ENCODE data around the gene TPRA1. TPM values are rescaled to one million over a fixed set of nuclear protein-coding genes. Genes with fewer than 3 reads are reported as not detected.

Gene TPRA1
- total and polyA plus RNA-seq, 2 of the 4 experiments (the other 2 are of a cell fraction), result 17.9 to 40.1 TPM

- Histone ChIP-seq H2AFZ (replicated peaks; ENCODE audit: low read length, poor library complexity) (no peak overlapping the region), H3K4me3 (ENCODE audit: insufficient read depth, low read depth, low read length) (no peak overlapping the region), H3K79me1 (ENCODE audit: low read depth in 1 of 2, low read length in 2 of 2) (peaks cover 35 to 57% of the 10 kb centered on the region in 2 experiments), H3K23ac (ENCODE audit: low read depth, low read length) (no peak overlapping the region), H3K18ac (ENCODE audit: low read depth, low read length) (no peak overlapping the region), H3K56ac (ENCODE audit: extremely low read depth, insufficient read depth, low read length) (no peak overlapping the region), H4K91ac (ENCODE audit: insufficient read depth, low read depth, low read length) (no peak overlapping the region), H2BK5ac (ENCODE audit: low read depth, low read length, poor library complexity, severe bottlenecking) (no peak overlapping the region), H4K20me1 (ENCODE audit: insufficient read depth, low read length) (peaks cover 71% of the 10 kb centered on the region), H3K4ac (ENCODE audit: low read depth, low read length) (no peak overlapping the region), H2BK15ac (ENCODE audit: low read depth, low read length) (no peak overlapping the region), H3K36me3 (ENCODE audit: control insufficient read depth, insufficient read depth, low read length) (peaks cover 47% of the 10 kb centered on the region), H3K9me3 (ENCODE audit: control insufficient read depth, insufficient read depth, low read length) (no peaks in the 10 kb centered on the region), H3K4me2 (ENCODE audit: low read depth, low read length) (no peak overlapping the region), H3K9ac (ENCODE audit: low read depth, low read length) (no peak overlapping the region), H2BK20ac (ENCODE audit: low read depth, low read length) (no peak overlapping the region), H2AK9ac (replicated peaks; ENCODE audit: low read depth, low read length, poor library complexity) (no peak overlapping the region), H3K9me1 (ENCODE audit: insufficient read depth, low read length) (peaks cover 11% of the 10 kb centered on the region; the same call in 1 of the 2 replicates), H3K14ac (replicated peaks; ENCODE audit: low read depth, low read length) (no peak overlapping the region), H2BK120ac (ENCODE audit: low read depth, low read length) (no peak overlapping the region), H3K4me1 (ENCODE audit: control insufficient read depth, insufficient read depth, low read length) (peaks cover 3% of the 10 kb centered on the region; the same call in 1 of the 2 replicates), H3K27me3 (ENCODE audit: control insufficient read depth, insufficient read depth, low read length) (no peaks in the 10 kb centered on the region), H4K8ac (ENCODE audit: low read depth in 2 of 2, low read length in 2 of 2) (no peak overlapping the region), H2AK5ac (ENCODE audit: low read depth, low read length) (no peak overlapping the region), H4K5ac (ENCODE audit: low read depth, low read length) (no peak overlapping the region), H3K27ac (ENCODE audit: insufficient read depth, low read length) (no peak overlapping the region)
- in situ Hi-C loops (cut with MboI; ENCODE audit: low sequenced_read_pairs) (no loop called here), intact Hi-C loops (cut with micrococcal nuclease) (loop anchor here (10.0 kb wide), 1 partner anchor 257 kb away; no protein-coding TSS in a partner anchor), dilution Hi-C loops (cut with HindIII; ENCODE audit: low sequenced_read_pairs, unreplicated experiment) (no loop called here)
- DNase-seq (no peak), ATAC-seq (ENCODE audit: low read depth) (no peak)
- TF ChIP-seq RAD21 (IDR thresholded peaks at IDR 0.05; ENCODE audit: low read length), result no peak
- TF ChIP-seq CTCF (conservative IDR thresholded peaks at IDR 0.05; ENCODE audit: low read depth, low read length), result no peak
- no peak for TF ChIP-seq USF2 (IDR thresholded peaks at IDR 0.05; ENCODE audit: low read depth, low read length)
- no peak for TF ChIP-seq ELK1 (IDR thresholded peaks at IDR 0.05; ENCODE audit: borderline replicate concordance, low read depth, low read length)
- no peak for TF ChIP-seq FOS (IDR thresholded peaks at IDR 0.05; ENCODE audit: low read depth, low read length)
- TF ChIP-seq CHD1 (IDR thresholded peaks at IDR 0.05; ENCODE audit: low read depth, low read length), result no peak
- no peak for TF ChIP-seq NFE2L2 (IDR thresholded peaks at IDR 0.05; ENCODE audit: low read depth, low read length)
- TF ChIP-seq POLR2A (IDR thresholded peaks at IDR 0.05; ENCODE audit: low read depth, low read length), result no peak
- TF ChIP-seq RCOR1 (IDR thresholded peaks at IDR 0.05; ENCODE audit: insufficient replicate concordance, low read length), result no peak
- TF ChIP-seq BHLHE40 (IDR thresholded peaks at IDR 0.05; ENCODE audit: low read depth, low read length), result no peak
- no peak for TF ChIP-seq RFX5 (IDR thresholded peaks at IDR 0.05; ENCODE audit: low read depth, low read length)
- no peak for TF ChIP-seq CEBPB (IDR thresholded peaks at IDR 0.05; ENCODE audit: low read depth, low read length)
- TF ChIP-seq MAFK (IDR thresholded peaks at IDR 0.05; ENCODE audit: low read depth, low read length), result no peak
- TF ChIP-seq MAZ (IDR thresholded peaks at IDR 0.05; ENCODE audit: borderline replicate concordance, low read depth, low read length), result no peak
- TF ChIP-seq MXI1 (IDR thresholded peaks at IDR 0.05; ENCODE audit: borderline replicate concordance, low read depth, low read length), result no peak
- TF ChIP-seq SMC3 (IDR thresholded peaks at IDR 0.05; ENCODE audit: low read depth, low read length), result no peak
- ChIA-PET POLR2A (ENCODE audit: unreplicated experiment) (no interaction called here), CTCF (no interaction called here)
- BruUV-seq (replicated peaks), result no TSS peak
- no CpG with 5 or more reads among the region's 2 CpGs for WGBS, 2 experiments (ENCODE audit: extremely low coverage in 2 of 2, insufficient read length in 1 of 2)
Measured at GRCh38 chr3:127578168-127578567, 12.4 kb downstream of the TPRA1 start.
